Stomach (tissue), 4 donors: Measurements from ENCODE around the gene SLC6A11.

Experiments used
- EP300 ChIP-seq: sonication (generic); formaldehyde crosslinking; IDR thresholded peaks from one replicate; pipeline ENCODE4 v1.6.1; 2017; ENCODE audit warnings: antibody characterized with exemption
- POLR2A ChIP-seq, 4 donors: fragments of 450-650 bp; IDR thresholded peaks; one replicate each; pipeline ENCODE4 v1.6.1; 2016; ENCODE audit warnings: antibody characterized with exemption in 4 of 4, control low read depth in 2 of 4, mild to moderate bottlenecking in 1 of 4, moderate library complexity in 1 of 4
- POLR2AphosphoS5 ChIP-seq, 3 donors: sonication (generic); formaldehyde crosslinking; IDR thresholded peaks; one replicate each; pipeline ENCODE4 v1.6.1; 2016; ENCODE audit warnings: antibody characterized with exemption in 3 of 3
- TF ChIP-seq, protein P1 (sequence below), 7 experiments: fragments of 450-650 bp in 4 of 7; fragments of 200-600 bp in 3 of 7; sonication (generic) in 3 of 7; IDR thresholded peaks; one replicate each; pipeline ENCODE4 v1.5.1; 2016 to 2019; ENCODE audit warnings: antibody characterized with exemption in 7 of 7, control low read depth in 2 of 7, mild to moderate bottlenecking in 1 of 7

DNA sequence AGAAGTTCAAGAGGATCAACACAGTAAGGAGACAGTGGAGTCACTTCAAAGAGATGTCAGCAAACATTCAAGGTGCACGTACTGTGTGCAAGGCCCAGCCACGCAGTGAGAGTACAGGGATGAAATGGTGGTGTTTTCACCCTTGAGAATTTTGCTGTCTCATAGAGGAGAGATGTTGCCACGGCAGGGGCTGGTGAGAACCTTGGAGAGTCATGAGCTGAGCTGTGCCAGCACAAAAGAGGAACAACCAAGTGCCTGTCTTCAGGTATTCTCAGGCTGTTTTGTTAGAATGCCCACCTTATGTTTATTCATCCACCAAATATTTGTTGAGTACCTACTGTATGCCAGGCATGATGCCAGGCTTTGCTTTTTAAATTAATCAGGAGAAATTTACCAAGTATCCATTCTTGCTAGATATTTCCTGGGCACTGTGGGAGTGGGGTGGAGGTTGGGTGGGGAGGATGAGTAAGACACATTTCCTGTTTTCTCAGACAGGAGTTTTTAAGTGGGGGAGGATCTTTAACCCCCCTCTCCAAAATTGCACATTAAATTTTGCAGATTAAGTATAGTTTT is 72.6 kb downstream of the SLC6A11 start:
- TF ChIP-seq POLR2AphosphoS5 (IDR thresholded peaks at IDR 0.05) (no peak), EP300 (no peak), POLR2A (IDR thresholded peaks at IDR 0.05) (no peak)
- TF ChIP-seq, protein P1, sequence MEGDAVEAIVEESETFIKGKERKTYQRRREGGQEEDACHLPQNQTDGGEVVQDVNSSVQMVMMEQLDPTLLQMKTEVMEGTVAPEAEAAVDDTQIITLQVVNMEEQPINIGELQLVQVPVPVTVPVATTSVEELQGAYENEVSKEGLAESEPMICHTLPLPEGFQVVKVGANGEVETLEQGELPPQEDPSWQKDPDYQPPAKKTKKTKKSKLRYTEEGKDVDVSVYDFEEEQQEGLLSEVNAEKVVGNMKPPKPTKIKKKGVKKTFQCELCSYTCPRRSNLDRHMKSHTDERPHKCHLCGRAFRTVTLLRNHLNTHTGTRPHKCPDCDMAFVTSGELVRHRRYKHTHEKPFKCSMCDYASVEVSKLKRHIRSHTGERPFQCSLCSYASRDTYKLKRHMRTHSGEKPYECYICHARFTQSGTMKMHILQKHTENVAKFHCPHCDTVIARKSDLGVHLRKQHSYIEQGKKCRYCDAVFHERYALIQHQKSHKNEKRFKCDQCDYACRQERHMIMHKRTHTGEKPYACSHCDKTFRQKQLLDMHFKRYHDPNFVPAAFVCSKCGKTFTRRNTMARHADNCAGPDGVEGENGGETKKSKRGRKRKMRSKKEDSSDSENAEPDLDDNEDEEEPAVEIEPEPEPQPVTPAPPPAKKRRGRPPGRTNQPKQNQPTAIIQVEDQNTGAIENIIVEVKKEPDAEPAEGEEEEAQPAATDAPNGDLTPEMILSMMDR (IDR thresholded peaks at IDR 0.05), result no peak
